Measurements from ENCODE around the gene MRPL21.
A peak's percentile ranks its signal among the peaks of the same experiment; 100 is the strongest.

DNA sequence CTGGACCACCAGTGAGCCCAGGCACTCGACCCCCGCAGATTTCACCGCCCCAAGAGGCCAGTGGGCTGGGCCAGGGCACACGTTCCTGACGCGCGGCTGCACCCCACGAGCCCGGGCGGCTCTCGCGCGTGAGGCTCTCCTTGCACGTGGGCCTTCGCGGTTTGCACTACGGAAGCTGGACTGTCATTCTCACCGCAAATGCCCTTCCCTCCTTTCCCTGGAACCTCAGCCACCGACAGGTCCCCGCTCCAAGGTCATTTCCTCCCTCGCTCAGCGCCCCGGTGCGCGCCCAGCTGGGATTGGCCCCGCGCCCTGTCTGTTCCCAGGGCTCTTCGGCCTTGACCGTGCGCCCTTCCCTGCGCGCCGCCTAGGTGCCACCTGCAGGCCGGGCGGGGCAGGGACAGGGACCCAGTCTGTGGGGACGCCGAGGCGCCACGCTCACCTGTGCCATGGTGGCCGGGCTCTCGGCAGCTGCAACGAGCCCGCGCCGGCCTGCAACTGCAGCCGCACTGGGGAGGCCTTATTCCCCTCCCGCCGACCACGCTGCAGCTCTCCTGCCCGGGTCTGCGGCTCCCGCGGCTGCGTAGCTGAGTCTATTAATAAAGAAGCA, 59.8 kb downstream of the MRPL21 start:
- TF ChIP-seq, protein P1, sequence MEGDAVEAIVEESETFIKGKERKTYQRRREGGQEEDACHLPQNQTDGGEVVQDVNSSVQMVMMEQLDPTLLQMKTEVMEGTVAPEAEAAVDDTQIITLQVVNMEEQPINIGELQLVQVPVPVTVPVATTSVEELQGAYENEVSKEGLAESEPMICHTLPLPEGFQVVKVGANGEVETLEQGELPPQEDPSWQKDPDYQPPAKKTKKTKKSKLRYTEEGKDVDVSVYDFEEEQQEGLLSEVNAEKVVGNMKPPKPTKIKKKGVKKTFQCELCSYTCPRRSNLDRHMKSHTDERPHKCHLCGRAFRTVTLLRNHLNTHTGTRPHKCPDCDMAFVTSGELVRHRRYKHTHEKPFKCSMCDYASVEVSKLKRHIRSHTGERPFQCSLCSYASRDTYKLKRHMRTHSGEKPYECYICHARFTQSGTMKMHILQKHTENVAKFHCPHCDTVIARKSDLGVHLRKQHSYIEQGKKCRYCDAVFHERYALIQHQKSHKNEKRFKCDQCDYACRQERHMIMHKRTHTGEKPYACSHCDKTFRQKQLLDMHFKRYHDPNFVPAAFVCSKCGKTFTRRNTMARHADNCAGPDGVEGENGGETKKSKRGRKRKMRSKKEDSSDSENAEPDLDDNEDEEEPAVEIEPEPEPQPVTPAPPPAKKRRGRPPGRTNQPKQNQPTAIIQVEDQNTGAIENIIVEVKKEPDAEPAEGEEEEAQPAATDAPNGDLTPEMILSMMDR (IDR thresholded peaks at IDR 0.05), result peak; percentile 66 to 97 (median 82)
- peak in 1 of 2 donors; percentile 49 for TF ChIP-seq POLR2A (IDR thresholded peaks at IDR 0.05)

Measured in Peyer's patch (tissue), 4 donors.